GM12801 (cell line): ENCODE results near the gene ZNF428.

Source experiments
- TF ChIP-seq, protein P1 (sequence below): IDR thresholded peaks from one replicate; pipeline ENCODE4 v1.5.1; 2011; ENCODE audit warnings: control low read depth; ENCODE audit not compliant: insufficient read length; ENCODE audit errors: extremely low read depth

The ZNF428 gene

DNA sequence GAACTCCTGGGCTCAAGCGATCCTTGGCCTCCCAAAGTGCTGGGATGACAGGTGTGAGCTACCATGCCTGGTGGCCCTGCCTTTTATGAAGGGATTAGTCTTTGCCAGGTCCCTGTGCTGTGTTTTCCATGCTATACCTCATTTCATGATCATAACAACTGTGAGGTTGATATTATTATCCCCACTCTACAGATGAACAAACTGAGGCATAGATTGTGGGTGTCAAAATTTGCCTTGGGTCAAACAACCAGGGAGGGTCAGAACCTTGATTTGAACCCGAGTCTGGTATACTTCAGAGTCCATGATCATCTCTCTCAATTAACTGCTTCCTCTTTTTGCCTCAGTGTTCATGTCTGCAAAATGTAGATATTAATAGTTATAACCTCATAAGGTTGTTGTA, 36.9 kb downstream of the ZNF428 start:
- TF ChIP-seq, protein P1, sequence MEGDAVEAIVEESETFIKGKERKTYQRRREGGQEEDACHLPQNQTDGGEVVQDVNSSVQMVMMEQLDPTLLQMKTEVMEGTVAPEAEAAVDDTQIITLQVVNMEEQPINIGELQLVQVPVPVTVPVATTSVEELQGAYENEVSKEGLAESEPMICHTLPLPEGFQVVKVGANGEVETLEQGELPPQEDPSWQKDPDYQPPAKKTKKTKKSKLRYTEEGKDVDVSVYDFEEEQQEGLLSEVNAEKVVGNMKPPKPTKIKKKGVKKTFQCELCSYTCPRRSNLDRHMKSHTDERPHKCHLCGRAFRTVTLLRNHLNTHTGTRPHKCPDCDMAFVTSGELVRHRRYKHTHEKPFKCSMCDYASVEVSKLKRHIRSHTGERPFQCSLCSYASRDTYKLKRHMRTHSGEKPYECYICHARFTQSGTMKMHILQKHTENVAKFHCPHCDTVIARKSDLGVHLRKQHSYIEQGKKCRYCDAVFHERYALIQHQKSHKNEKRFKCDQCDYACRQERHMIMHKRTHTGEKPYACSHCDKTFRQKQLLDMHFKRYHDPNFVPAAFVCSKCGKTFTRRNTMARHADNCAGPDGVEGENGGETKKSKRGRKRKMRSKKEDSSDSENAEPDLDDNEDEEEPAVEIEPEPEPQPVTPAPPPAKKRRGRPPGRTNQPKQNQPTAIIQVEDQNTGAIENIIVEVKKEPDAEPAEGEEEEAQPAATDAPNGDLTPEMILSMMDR = no peak

DNA sequence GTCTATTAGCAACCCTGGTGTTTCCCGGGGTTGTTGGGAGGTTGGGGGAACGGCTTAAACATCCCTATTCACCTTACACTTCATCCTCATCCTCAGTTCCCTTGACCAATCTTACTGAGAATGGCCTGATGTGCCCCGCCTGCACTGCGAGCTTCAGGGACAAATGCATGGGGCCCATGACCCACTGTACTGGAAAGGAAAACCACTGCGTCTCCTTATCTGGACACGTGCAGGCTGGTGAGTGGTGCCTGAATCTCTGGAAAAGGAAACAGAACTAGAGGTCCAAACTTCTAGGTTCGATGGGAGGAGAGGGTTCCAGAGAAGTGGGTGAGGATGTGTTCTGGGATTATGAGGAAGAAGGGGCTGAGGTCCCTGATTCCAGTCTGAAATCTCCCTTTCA, 38.0 kb downstream of the ZNF428 start:
- TF ChIP-seq, protein P1 = no peak

DNA sequence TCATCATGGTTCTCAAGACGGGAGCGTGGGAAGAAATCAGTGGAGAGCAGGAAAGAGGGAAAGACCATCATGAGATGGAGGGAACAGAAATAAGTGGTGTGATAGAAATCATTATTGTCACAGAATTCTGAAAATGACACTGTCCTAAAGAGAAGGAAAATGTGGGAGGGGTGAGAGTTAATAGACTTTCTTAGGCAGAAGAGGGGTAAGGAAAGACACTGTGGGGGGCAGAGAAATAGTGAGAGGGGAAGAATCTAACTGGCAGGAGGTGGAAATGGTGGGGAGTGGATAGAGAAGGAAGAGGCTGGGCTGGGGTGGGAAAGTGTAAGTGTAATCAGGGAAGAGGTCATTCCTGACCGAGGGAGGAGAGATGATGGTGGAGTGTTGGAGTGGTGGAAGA, 40.6 kb downstream of the ZNF428 start:
- TF ChIP-seq, protein P1 = no peak

DNA sequence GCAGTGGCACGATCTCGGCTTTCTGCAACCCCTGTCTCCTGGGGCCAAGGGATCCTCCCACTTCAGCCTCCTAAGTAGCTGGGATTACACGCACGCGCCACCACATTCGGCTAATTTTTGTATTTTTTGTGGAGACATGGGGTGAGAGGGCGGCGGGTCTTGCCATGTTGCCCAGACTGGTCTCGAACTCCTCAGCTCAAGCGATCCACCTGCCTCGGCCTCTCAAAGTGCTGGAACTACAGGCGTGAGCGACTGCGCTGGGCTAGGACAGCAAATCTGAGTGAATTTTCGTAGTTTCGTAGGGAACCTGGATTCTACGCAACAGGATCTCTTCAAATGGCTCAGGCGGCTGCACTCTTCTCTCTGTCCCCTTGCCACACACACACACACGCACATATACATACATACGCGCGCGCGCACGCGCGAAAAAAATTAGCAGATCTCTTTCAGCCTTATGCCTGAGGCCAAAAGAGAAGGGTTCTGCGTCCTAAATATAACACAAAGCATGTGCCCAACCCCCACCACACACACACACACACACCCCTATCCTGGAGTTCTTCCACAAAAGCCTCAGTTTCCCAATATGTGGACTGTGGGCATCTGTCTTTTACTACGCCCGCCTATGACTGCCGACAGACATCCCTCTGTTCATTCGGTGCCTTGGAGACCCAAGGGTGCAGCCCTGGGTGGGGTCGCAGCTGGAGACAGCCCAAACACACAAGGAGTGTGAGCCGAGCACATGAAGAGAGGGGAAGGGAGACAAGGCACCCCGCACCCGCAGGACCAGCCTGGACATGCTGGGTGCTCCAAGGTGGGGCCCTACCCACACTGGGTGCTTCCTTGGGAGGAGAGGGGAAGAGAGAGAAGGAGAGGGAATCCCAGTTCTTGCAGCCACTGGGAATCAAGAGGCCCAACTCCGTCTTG, 43.2 kb downstream of the ZNF428 start:
- TF ChIP-seq, protein P1 = no peak

DNA sequence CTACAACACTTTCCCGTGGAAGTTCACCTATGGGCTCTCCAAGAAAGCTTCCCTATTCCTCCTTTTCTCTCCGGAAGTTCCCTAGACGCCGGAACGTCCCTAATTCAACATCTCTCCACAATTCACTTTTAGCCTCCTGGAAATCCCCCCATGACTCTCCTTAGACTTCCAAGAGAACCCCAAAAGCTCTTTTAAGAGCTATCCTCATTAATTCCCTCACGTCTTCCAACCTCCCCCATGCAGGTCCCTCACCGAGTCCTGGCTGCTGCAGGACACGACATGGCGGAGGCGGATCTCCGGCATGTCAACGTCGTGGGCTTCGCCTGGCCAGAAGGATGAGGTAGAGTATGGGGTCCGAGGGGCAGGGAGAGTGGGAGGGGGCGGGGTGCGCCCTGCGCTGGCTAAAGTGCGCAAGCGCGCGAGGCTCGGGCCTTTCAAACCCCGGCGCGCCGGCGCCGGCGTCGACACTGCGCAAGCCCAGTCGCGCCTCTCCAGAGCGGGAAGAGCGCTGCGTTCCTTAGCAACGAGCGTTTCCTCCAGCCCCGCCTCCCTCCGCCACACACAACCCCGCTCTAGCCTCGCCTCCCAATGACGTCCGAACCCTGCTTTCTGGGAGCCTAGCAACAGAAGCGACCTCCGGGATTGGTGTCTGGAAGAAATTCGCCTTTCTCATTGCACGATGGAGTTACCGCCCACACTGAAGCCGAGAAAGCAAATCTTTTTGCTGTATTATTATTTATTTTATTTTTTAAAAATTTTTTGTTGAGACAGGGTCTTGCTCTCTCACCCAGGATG, 44.1 kb downstream of the ZNF428 start, which contains the start of the genes PINLYP and XRCC1:
PINLYP (plus strand) TSS at position 646 of the 795 bp plus-strand sequence. CDS start 1,391 bp downstream, outside the sequence.
XRCC1 (minus strand) TSS at position 372 of the 795 bp plus-strand sequence; CDS start at position 303, 69 bp downstream.
- TF ChIP-seq, protein P1 = no peak

DNA sequence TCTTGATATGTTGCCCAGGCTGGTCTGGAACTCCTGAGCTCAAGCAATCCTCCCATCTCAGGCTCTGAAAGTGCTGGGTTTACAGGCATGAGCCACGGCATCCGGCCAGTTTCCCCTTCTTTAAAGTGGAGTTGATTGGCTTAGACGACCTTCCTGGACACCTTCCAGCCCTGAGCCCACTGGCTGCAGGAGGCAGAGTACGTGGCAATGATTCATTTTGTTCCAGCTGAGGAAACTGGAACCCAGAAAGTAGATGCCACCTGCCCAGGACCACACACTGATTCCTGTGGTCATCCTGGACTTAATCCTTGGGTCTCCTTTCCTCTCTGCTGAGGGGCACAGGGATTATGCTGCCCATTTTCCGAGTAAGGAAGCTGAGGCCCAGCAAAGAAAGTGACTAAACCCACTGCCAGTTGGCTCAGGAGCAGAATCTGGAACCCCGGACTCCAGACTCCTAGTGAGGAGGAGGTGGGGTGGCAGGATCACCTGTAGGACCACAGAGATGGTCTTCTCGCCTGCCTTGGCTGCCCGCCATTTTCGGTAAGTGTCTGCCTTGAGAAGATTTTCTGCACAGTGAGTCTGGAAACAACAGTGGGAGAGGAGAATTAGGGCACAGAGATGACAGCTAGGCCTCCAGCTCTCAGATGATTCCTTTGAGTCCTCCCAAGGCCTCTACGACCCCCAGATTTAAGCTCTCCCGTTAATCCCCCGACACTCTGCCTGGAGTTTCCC, 44.8 kb downstream of the ZNF428 start:
- TF ChIP-seq, protein P1 = no peak
